ENCODE data around the gene SNRPA.
"Not testable (repeated sequence)": the region's sequence is repeated elsewhere in the genome, so short reads cannot be mapped to it uniquely, and the experiment has no call there.

SNRPA gene

GRCh38 chr19:40747536-40747935 is 3.5 kb upstream of the SNRPA start:
- DNase-seq: no peak

- DNase-seq: peak; percentile 93 to 100 (median 99)
These were observed 737 bp upstream of the SNRPA start, which contains the start of gene ACTMAP for GRCh38 chr19:40750058-40750873. Gene ACTMAP (minus strand): TSS chr19:40750477. CDS start chr19:40749803, 674 bp downstream.

GRCh38 chr19:40752257-40752781 is 1.3 kb downstream of the SNRPA start:
- DNase-seq: peak in 1 of 5 experiments; percentile 66

- DNase-seq: peak in 2 of 5 experiments; percentile 61 to 75
These were observed 3.7 kb downstream of the SNRPA start for GRCh38 chr19:40754611-40755247.

- DNase-seq: no peak
These were observed 4.2 kb downstream of the SNRPA start for GRCh38 chr19:40755248-40755624.

GRCh38 chr19:40755791-40756190 is 4.8 kb downstream of the SNRPA start:
- DNase-seq: peak in 1 of 5 experiments; percentile 23

GRCh38 chr19:40756502-40757110 is 5.6 kb downstream of the SNRPA start:
- peak in 3 of 5 experiments; percentile 25 to 75 (median 33) for DNase-seq

- no peak for DNase-seq
These were observed 7.5 kb downstream of the SNRPA start for GRCh38 chr19:40758491-40758890.

GRCh38 chr19:40759352-40759751 is 8.3 kb downstream of the SNRPA start:
- no peak for DNase-seq

- DNase-seq: no peak
These were observed 11.9 kb downstream of the SNRPA start for GRCh38 chr19:40762754-40763470.

- DNase-seq: no peak
These were observed 12.5 kb downstream of the SNRPA start for GRCh38 chr19:40763526-40763925.

GRCh38 chr19:40763963-40764362 is 13.0 kb downstream of the SNRPA start:
- no peak for DNase-seq

- DNase-seq: not testable (repeated sequence)
These were observed 15.4 kb downstream of the SNRPA start for GRCh38 chr19:40766385-40766784.

GRCh38 chr19:40768869-40769268 is 17.9 kb downstream of the SNRPA start:
- no peak for DNase-seq

GRCh38 chr19:40771101-40771862 is 20.3 kb downstream of the SNRPA start:
- peak in 1 of 5 experiments; percentile 59 for DNase-seq

- no peak for DNase-seq
These were observed 24.1 kb downstream of the SNRPA start, which contains the start of gene MIA for GRCh38 chr19:40774916-40775631. Gene MIA (plus strand): TSS chr19:40775521. CDS start chr19:40775543, 22 bp downstream.

- DNase-seq: no peak
These were observed 24.6 kb downstream of the SNRPA start for GRCh38 chr19:40775632-40776022.

- no peak for DNase-seq
These were observed 25.4 kb downstream of the SNRPA start for GRCh38 chr19:40776364-40776763.

GRCh38 chr19:40776932-40777644 is 26.1 kb downstream of the SNRPA start:
- DNase-seq: peak; percentile 41 to 97 (median 81)

GRCh38 chr19:40777645-40777936 is 26.6 kb downstream of the SNRPA start:
- no peak for DNase-seq

Data from T-helper 2 cell (primary cell).